GM18511 (cell line): ENCODE results near the gene RAB14.
"Not testable (repeated sequence)": the region's sequence is repeated elsewhere in the genome, so short reads cannot be mapped to it uniquely, and the experiment has no call there.

Experiments used
- ATAC-seq: cut with Tn5 transposase; IDR thresholded peaks from one replicate; pipeline ENCODE4 v1.9.1; 2021; ENCODE audit warnings: mild to moderate bottlenecking, moderate library complexity; ENCODE audit not compliant: unreplicated experiment

RAB14 gene

GRCh38 chr9:121169094-121169601 is 32.5 kb downstream of the RAB14 start:
- no peak for ATAC-seq

DNA sequence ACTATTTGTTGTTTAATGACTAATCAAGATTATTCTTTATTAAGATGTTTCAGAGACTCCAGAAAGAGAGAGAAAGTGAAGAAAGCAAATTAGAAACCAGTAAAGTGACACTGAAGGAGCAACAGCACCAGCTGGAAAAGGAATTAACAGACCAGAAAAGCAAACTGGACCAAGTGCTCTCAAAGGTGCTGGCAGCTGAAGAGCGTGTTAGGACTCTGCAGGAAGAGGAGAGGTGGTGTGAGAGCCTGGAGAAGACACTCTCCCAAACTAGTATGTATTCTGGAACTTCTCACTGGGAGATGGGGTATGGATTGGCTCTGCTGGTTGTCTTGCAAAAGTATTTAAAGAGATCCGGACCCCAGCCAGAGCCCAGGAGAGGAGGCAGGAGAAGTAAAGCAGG is 33.6 kb downstream of the RAB14 start:
- no peak for ATAC-seq

DNA sequence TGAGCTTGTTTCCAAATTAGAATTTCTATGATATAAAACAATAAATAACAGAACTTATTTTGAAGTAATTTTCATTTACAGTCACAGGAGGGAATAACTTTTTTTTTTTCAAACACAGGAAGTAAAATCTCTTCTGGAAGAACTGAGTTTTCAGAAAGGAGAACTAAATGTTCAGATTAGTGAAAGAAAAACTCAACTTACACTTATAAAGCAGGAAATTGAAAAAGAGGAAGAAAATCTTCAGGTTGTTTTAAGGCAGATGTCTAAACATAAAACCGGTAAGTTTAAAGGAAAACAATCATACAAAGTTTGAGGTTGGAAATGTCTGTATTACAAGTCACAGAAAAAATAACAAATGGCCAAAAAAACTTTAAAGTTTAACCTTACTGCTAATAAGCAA is 41.6 kb downstream of the RAB14 start:
- ATAC-seq, result no peak

DNA sequence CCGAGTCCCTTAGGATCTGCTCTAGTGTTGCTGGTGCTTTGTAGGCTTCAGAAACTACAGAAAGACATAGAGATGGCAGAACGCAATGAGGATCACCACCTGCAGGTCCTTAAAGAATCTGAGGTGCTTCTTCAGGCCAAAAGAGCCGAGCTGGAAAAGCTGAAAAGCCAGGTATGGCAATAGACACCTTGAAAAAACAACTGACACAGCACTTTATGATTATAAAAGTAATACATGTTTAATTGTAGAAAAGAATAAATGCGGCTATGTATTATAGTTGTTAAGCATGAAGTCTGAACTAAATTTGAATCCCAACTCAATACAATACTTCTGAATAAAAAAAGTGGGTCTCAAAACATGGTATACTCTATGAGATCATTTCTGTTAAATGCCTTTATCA is 43.7 kb downstream of the RAB14 start:
- no peak for ATAC-seq

DNA sequence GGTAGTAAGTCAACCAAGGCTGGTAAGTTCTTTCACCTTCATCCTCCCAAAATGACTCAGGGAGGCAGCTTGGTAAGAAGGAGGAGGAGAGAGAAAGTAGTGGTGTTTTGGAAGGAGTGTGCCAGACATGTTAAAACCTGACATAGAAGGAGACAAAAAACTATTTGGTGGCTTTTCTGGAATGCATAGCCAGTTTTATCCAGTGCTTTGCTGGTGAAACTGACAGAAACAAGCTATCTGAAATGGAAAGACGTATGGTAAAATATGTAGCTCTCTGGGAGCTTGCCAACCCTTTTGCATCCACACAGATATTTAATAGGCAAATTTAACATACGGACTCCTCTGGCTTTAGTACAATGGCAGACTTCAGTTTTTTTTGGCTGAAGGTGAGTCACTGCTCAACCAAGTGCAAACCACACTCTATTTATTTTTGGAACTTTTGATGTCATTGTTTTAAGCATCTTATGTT is 45.4 kb downstream of the RAB14 start:
- peak; percentile 87 for ATAC-seq

GRCh38 chr9:121154782-121155181 is 46.9 kb downstream of the RAB14 start:
- no peak for ATAC-seq

GRCh38 chr9:121153642-121154041 is 48.0 kb downstream of the RAB14 start:
- no peak for ATAC-seq

DNA sequence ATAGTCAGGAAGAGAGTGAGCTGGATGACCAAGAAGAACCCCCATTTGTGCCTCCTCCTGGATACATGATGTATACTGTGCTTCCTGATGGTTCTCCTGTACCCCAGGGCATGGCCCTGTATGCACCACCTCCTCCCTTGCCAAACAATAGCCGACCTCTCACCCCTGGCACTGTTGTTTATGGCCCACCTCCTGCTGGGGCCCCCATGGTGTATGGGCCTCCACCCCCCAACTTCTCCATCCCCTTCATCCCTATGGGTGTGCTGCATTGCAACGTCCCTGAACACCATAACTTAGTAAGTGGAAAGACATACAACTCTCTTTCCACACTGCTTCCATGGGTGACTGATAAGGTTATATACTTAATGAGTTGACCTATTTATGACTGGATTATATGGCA is 51.5 kb downstream of the RAB14 start:
- no peak for ATAC-seq

DNA sequence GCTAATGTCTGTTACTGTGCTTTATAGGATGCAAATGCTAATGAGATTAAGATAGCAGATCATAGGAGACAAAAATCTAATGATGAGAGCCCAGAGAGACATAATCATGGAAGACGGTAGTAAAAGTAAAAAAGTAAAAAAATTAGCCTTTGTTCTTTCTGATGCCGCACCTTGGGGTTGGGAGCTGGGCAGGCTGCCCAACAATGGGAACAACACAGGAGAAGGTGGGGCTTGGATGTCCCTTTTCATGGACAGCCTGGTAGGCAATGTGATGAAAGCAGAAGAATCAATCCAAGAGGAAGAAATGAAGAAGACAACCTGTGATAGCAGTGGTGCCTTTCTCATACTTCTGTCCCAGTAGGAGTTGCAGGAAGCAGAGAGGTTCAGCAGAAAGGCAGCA is 57.2 kb downstream of the RAB14 start:
- ATAC-seq, result no peak

DNA sequence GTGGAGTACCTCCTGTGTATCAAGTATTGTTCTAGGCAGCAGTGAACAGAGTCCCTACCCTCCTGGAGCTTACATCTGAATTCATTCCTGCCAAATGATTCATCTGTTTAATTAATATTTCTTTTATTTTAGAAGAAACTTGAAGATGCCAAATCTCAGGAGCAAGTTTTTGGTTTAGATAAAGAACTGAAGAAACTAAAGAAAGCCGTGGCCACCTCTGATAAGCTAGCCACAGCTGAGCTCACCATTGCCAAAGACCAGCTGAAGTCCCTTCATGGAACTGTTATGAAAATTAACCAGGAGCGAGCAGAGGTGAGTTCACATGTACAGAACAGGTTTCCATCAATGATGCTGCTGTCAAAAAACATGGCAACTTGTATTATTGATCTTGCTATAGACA is 57.9 kb downstream of the RAB14 start:
- ATAC-seq, result no peak

GRCh38 chr9:121141706-121142105 is 60.0 kb downstream of the RAB14 start:
- no peak for ATAC-seq

DNA sequence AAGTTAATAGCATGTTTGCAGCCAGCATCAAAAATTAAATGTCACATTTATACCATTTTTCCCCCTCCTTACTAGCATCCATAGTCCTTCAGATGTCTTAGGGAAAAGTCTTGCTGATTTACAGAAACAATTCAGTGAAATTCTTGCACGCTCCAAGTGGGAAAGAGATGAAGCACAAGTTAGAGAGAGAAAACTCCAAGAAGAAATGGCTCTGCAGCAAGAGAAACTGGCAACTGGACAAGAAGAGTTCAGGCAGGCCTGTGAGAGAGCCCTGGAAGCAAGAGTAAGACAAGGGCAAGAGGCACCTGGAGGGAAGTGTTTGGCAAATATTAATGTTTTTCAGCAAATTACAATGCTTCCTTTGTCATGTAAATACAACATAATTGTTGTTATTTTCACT is 60.4 kb downstream of the RAB14 start:
- ATAC-seq, result no peak

- no peak for ATAC-seq
Measured at GRCh38 chr9:121140162-121140561, 61.5 kb downstream of the RAB14 start.

DNA sequence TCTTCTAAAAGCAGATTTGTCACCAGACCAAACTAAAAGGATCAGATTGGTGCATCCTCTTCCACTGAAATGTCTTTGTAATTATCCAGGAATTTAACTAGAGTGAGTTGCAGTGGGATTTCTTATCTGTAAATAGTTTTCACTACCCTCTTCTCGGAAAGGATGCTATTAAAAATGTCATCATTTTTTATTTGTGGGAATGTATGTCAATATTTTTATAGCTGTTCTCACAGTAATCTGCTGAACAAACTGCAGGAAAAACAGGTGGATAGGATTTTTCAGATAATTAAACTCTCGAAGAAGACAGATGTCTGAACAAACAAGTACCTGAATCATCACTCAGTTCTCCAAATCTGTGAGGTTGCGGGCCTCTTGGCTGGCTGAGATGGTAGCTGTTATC is 62.7 kb downstream of the RAB14 start:
- no peak for ATAC-seq

- ATAC-seq, result no peak
Measured at GRCh38 chr9:121138561-121138960, 63.1 kb downstream of the RAB14 start.

- no peak for ATAC-seq
Measured at GRCh38 chr9:121135642-121136041, 66.0 kb downstream of the RAB14 start.

GRCh38 chr9:121133104-121133816 is 68.4 kb downstream of the RAB14 start:
- ATAC-seq, result no peak

DNA sequence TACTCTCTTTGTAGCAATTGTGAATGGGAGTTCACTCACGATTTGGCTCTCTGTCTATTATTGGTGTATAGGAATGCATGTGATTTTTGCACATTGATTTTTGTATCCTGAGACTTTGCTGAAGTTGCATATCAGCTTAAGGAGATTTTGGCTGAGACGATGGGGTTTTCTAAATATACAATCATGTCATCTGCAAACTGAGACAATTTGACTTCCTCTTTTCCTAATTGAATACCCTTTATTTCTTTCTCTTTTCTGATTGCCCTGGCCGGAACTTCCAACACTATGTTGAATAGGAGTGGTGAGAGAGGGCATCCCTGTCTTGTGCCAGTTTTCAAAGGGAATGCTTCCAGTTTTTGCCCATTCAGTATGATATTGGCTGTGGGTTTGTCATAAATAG is 72.3 kb downstream of the RAB14 start:
- not testable (repeated sequence) for ATAC-seq
